Neuronal stem cell (in vitro differentiated cells): ENCODE data around the gene RANBP3.

ENCODE experiments used
- DNase-seq: peaks from one replicate; pipeline ENCODE4 v3.0.0-alpha.2; 2013; ENCODE audit warnings: low spot score
- H2AFZ ChIP-seq: one replicate; pipeline ENCODE4 v1.6.1; 2013; ENCODE audit warnings: mild to moderate bottlenecking, low read length, inconsistent platforms
- H2AK5ac ChIP-seq: 2 replicates; pipeline ENCODE4 v1.6.1; 2013; ENCODE audit warnings: low read depth, mild to moderate bottlenecking, inconsistent platforms, low read length, moderate library complexity, mixed read lengths
- H2BK120ac ChIP-seq: 2 replicates; pipeline ENCODE4 v1.6.1; 2013; ENCODE audit warnings: low read depth, mild to moderate bottlenecking, inconsistent platforms, low read length, moderate library complexity, mixed read lengths
- H2BK12ac ChIP-seq: one replicate; pipeline ENCODE4 v1.6.1; 2013; ENCODE audit warnings: low read length, inconsistent platforms
- H2BK15ac ChIP-seq: 2 replicates; pipeline ENCODE4 v1.6.1; 2013; ENCODE audit warnings: mild to moderate bottlenecking, low read length, inconsistent platforms, mixed read lengths
- H2BK5ac ChIP-seq: one replicate; pipeline ENCODE4 v1.6.1; 2013; ENCODE audit warnings: inconsistent platforms, mild to moderate bottlenecking, low read length, moderate library complexity
- H3K14ac ChIP-seq: one replicate; pipeline ENCODE4 v1.6.1; 2013; ENCODE audit warnings: low read length, inconsistent platforms
- H3K18ac ChIP-seq: 2 replicates; pipeline ENCODE4 v1.6.1; 2013; ENCODE audit warnings: low read length, inconsistent platforms
- H3K23ac ChIP-seq: 2 replicates; pipeline ENCODE4 v1.6.1; 2013; ENCODE audit warnings: low read depth, mild to moderate bottlenecking, mixed read lengths, low read length, inconsistent platforms; ENCODE audit not compliant: poor library complexity
- H3K27ac ChIP-seq: replicated peaks from 3 replicates; pipeline ENCODE4 v1.5.1; 2013; ENCODE audit warnings: low read length, inconsistent platforms
- H3K27me3 ChIP-seq, 3 experiments: 2 replicates each; pipeline ENCODE4 v1.6.1; 2013; ENCODE audit warnings: low read length in 3 of 3, mild to moderate bottlenecking in 2 of 3, inconsistent platforms in 1 of 3, low read depth in 1 of 3, mixed read lengths in 1 of 3, moderate library complexity in 1 of 3; ENCODE audit not compliant: control insufficient read depth in 3 of 3, insufficient read depth in 3 of 3
- H3K36me3 ChIP-seq, 2 donors: replicated peaks in 1 of 2; 2 replicates each; pipeline ENCODE4 v1.6.1; 2013; ENCODE audit warnings: low read length in 2 of 2; ENCODE audit not compliant: control insufficient read depth in 2 of 2, insufficient read depth in 2 of 2
- H3K4ac ChIP-seq: 2 replicates; pipeline ENCODE4 v1.6.1; 2013; ENCODE audit warnings: inconsistent platforms, mild to moderate bottlenecking, low read length, moderate library complexity
- H3K4me1 ChIP-seq, 2 donors: 1 replicate in 1 of 2; 2 replicates in 1 of 2; pipeline ENCODE4 v1.6.1; 2013; ENCODE audit warnings: low read length in 2 of 2, low read depth in 1 of 2; ENCODE audit not compliant: control insufficient read depth in 2 of 2, insufficient read depth in 1 of 2
- H3K4me2 ChIP-seq: one replicate; pipeline ENCODE4 v1.6.1; 2013; ENCODE audit warnings: mild to moderate bottlenecking, low read length, inconsistent platforms; ENCODE audit not compliant: insufficient read depth, poor library complexity, severe bottlenecking
- H3K4me3 ChIP-seq, 2 donors: 2 replicates each; pipeline ENCODE4 v1.5.1; 2013; ENCODE audit warnings: low read length in 2 of 2, mild to moderate bottlenecking in 2 of 2, inconsistent platforms in 1 of 2, moderate library complexity in 1 of 2
- H3K79me1 ChIP-seq: one replicate; pipeline ENCODE4 v1.6.1; 2013; ENCODE audit warnings: low read depth, mild to moderate bottlenecking, inconsistent platforms, low read length, moderate library complexity
- H3K9ac ChIP-seq: one replicate; pipeline ENCODE4 v1.6.1; 2013; ENCODE audit warnings: mild to moderate bottlenecking, low read depth, low read length, inconsistent platforms; ENCODE audit not compliant: poor library complexity
- H3K9me3 ChIP-seq, 2 donors: replicated peaks in 1 of 2; 2 replicates each; pipeline versions ENCODE3 to v1.6.1; 2013; ENCODE audit warnings: low read length in 2 of 2, mild to moderate bottlenecking in 2 of 2, inconsistent platforms in 1 of 2, low read depth in 1 of 2, mixed read lengths in 1 of 2, moderate library complexity in 1 of 2; ENCODE audit not compliant: control insufficient read depth in 2 of 2, insufficient read depth in 1 of 2
- H4K8ac ChIP-seq: one replicate; pipeline ENCODE4 v1.6.1; 2013; ENCODE audit warnings: low read depth, mild to moderate bottlenecking, inconsistent platforms, low read length, moderate library complexity
- H4K91ac ChIP-seq: one replicate; pipeline ENCODE4 v1.6.1; 2013; ENCODE audit warnings: low read length, low read depth, mild to moderate bottlenecking, inconsistent platforms; ENCODE audit not compliant: poor library complexity
- WGBS, 2 donors: extraction: QIAGEN DNeasy Blood & Tissue Kit; methylation state at CpG; one replicate each; pipeline ENCODE4 v1.1.7; 2013; ENCODE audit warnings: missing lambda C conversion rate in 2 of 2, mixed read lengths in 1 of 2; ENCODE audit not compliant: insufficient read length in 2 of 2, insufficient replicate concordance in 1 of 2; ENCODE audit errors: extremely low coverage in 2 of 2; 5-methylcytosine and 5-hydroxymethylcytosine counted together

Gene RANBP3

GRCh38 chr19:5923356-5923755, 54.6 kb downstream of the RANBP3 start:
- Histone ChIP-seq H3K4me1 (no peaks in the 10 kb centered on the region), H3K4me2 (no peak overlapping the region), H2AFZ (no peak overlapping the region), H3K4ac (no peak overlapping the region), H3K36me3 (peaks cover 81 to 96% of the 10 kb centered on the region in 2 donors), H2BK5ac (no peak overlapping the region), H3K79me1 (peaks cover 6% of the 10 kb centered on the region), H3K18ac (no peak overlapping the region), H3K14ac (no peak overlapping the region), H3K27ac (no peak overlapping the region), H3K9me3 (no peaks in the 10 kb centered on the region), H4K91ac (no peak overlapping the region), H2BK12ac (no peak overlapping the region), H2BK15ac (no peak overlapping the region), H2BK120ac (no peak overlapping the region), H3K4me3 (no peak overlapping the region), H3K27me3 (no peaks in the 10 kb centered on the region), H2AK5ac (no peak overlapping the region), H3K9ac (no peak overlapping the region), H3K23ac (no peak overlapping the region), H4K8ac (no peak overlapping the region)
- no peak for DNase-seq
- WGBS, 2 donors = no CpG with 5 or more reads among the region's 16 CpGs

GRCh38 chr19:5922161-5922545, 55.8 kb downstream of the RANBP3 start:
- no peak overlapping the region for H3K23ac ChIP-seq
- no peak overlapping the region for H3K4ac ChIP-seq
- H3K9me3 ChIP-seq = no peaks in the 10 kb centered on the region
- H3K4me3 ChIP-seq = no peak overlapping the region
- peaks cover 7% of the 10 kb centered on the region for H3K79me1 ChIP-seq
- no peak overlapping the region for H2BK120ac ChIP-seq
- no CpG with 5 or more reads among the region's 12 CpGs for WGBS, 2 donors
- H3K27ac ChIP-seq = no peak overlapping the region
- H4K91ac ChIP-seq = no peak overlapping the region
- no peak overlapping the region for H3K9ac ChIP-seq
- H2AK5ac ChIP-seq = no peak overlapping the region
- no peak overlapping the region for H2BK15ac ChIP-seq
- no peak for DNase-seq
- H3K36me3 ChIP-seq = peaks cover 76 to 96% of the 10 kb centered on the region in 2 donors
- no peak overlapping the region for H3K4me2 ChIP-seq
- no peak overlapping the region for H3K18ac ChIP-seq
- H2BK5ac ChIP-seq = no peak overlapping the region
- H3K4me1 ChIP-seq = no peaks in the 10 kb centered on the region
- no peak overlapping the region for H2AFZ ChIP-seq
- no peak overlapping the region for H3K14ac ChIP-seq
- H4K8ac ChIP-seq = no peak overlapping the region
- H3K27me3 ChIP-seq = no peaks in the 10 kb centered on the region
- no peak overlapping the region for H2BK12ac ChIP-seq

DNA sequence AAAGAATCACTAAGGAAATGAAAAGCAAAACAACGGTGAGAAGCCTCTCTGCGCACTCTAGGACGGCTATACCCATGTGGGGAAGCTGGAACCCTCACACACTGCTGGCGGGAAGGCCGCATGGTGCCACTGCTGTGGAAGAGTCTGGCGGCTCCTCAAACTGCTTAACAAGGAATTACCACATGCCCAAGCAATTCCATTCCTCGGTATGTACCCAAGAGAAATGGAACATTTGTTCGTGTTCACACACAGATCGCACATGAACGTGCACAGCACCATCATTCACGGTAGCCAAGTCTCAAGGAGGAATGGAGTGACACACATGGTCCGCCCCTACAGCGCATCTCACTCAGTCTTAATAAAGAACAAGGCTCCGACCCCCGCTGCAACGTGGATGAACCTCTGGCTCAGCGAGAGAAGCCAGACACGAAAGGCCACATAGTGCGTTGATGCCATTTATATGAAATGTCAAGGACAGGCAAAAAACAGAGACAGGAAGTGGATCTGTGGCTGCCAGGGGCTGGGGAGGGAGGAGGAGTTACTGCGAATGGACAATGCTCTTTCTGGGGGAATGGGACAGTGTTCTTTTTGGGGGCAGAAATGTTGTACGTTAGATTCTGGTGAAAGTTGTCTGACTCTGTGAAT, 56.3 kb downstream of the RANBP3 start:
- no peak overlapping the region for H3K14ac ChIP-seq
- WGBS, 2 donors = no CpG with 5 or more reads among the region's 21 CpGs

DNA sequence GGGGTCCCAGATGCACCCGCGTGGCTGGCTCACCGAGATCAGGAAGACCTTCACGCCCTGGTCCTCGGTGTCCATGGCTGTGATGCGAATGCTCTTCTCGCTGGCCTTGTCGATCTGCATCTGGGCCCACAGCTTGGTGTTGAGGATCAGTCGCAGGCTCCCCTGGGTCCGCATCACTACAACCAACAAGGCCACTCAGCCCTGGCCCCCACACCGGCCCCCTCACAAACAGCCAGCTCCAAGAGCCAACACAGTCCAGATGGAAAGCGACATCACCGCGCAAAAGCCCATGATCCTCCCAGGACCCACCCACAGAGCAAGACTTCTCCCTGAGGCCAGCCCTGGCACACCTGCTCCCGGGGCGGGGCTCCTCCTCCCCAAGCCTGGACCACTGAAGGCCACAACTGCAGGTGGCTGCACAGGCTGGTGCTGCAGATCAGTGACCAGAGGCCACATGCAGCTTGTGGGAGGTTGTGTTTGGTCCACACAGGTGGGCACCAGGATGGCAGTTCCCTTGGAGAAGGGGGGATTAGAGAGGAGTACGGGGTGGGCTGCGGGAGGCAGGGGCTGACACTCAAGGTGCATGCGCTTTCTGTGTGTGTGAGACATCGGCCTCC, 59.4 kb downstream of the RANBP3 start:
- peak overlapping the region; percentile 21 for H3K9ac ChIP-seq
- H2AFZ ChIP-seq = no peak overlapping the region
- H3K27me3 ChIP-seq = no peaks in the 10 kb centered on the region
- no peak overlapping the region for H3K4me2 ChIP-seq
- no peak for DNase-seq
- H3K4me3 ChIP-seq = no peak overlapping the region
- H2BK12ac ChIP-seq = peak overlapping the region; percentile 58
- H2BK5ac ChIP-seq = peak overlapping the region; percentile 53
- no peaks in the 10 kb centered on the region for H3K9me3 ChIP-seq
- H3K27ac ChIP-seq = no peak overlapping the region
- no peak overlapping the region for H3K18ac ChIP-seq
- no peaks in the 10 kb centered on the region for H3K4me1 ChIP-seq
- WGBS, 2 donors = no CpG with 5 or more reads among the region's 20 CpGs
- no peak overlapping the region for H3K4ac ChIP-seq
- H3K23ac ChIP-seq = no peak overlapping the region
- H2BK120ac ChIP-seq = no peak overlapping the region
- no peak overlapping the region for H3K14ac ChIP-seq
- no peak overlapping the region for H2AK5ac ChIP-seq
- no peak overlapping the region for H2BK15ac ChIP-seq
- H3K79me1 ChIP-seq = peaks cover 5% of the 10 kb centered on the region
- no peak overlapping the region for H4K8ac ChIP-seq
- peaks cover 59 to 87% of the 10 kb centered on the region in 2 donors for H3K36me3 ChIP-seq
- H4K91ac ChIP-seq = no peak overlapping the region

More for the DNA sequence above, 56.3 kb downstream of the RANBP3 start:
- peaks cover 9% of the 10 kb centered on the region for H3K79me1 ChIP-seq
- H2BK12ac ChIP-seq = no peak overlapping the region
- no peak overlapping the region for H2AFZ ChIP-seq
- no peak overlapping the region for H3K23ac ChIP-seq
- no peak for DNase-seq
- H4K8ac ChIP-seq = no peak overlapping the region
- no peaks in the 10 kb centered on the region for H3K27me3 ChIP-seq
- peaks cover 76 to 96% of the 10 kb centered on the region in 2 donors for H3K36me3 ChIP-seq
- H2BK120ac ChIP-seq = no peak overlapping the region
- no peak overlapping the region for H4K91ac ChIP-seq
- H3K9me3 ChIP-seq = no peaks in the 10 kb centered on the region
- H3K27ac ChIP-seq = no peak overlapping the region
- H3K4me3 ChIP-seq = no peak overlapping the region
- H2BK5ac ChIP-seq = no peak overlapping the region
- H3K4me2 ChIP-seq = no peak overlapping the region
- H3K9ac ChIP-seq = peak overlapping the region; percentile 73
- H3K4me1 ChIP-seq = no peaks in the 10 kb centered on the region
- no peak overlapping the region for H3K18ac ChIP-seq
- no peak overlapping the region for H2BK15ac ChIP-seq
- H3K4ac ChIP-seq = no peak overlapping the region
- no peak overlapping the region for H2AK5ac ChIP-seq
